HEK293 (cell line): ENCODE results near the gene PLAGL1.

Experiments
- KLF16 ChIP-seq: fragments of 450-650 bp; formaldehyde crosslinking; IDR thresholded peaks from 2 replicates; pipeline ENCODE4 v1.5.1; 2017; ENCODE audit warnings: missing biosample characterization, missing genetic modification characterization
- SETDB1 ChIP-seq: IDR thresholded peaks from one replicate; pipeline ENCODE4 v1.6.1; 2017; ENCODE audit warnings: mild to moderate bottlenecking, low read length, moderate library complexity, mixed read lengths; ENCODE audit not compliant: insufficient read length
- ZNF416 ChIP-seq: fragments of 450-650 bp; formaldehyde crosslinking; IDR thresholded peaks from 2 replicates; pipeline ENCODE4 v1.5.1; 2016; ENCODE audit warnings: missing biosample characterization, missing genetic modification characterization
- ZNF776 ChIP-seq: fragments of 450-650 bp; formaldehyde crosslinking; IDR thresholded peaks from 2 replicates; pipeline ENCODE4 v1.5.0; 2017; ENCODE audit warnings: missing biosample characterization, missing genetic modification characterization, borderline replicate concordance
- TF ChIP-seq, protein P1 (sequence below): fragments of 450-650 bp; formaldehyde crosslinking; IDR thresholded peaks from 2 replicates; pipeline ENCODE4 v1.5.1; 2016; ENCODE audit warnings: missing biosample characterization, missing genetic modification characterization

DNA sequence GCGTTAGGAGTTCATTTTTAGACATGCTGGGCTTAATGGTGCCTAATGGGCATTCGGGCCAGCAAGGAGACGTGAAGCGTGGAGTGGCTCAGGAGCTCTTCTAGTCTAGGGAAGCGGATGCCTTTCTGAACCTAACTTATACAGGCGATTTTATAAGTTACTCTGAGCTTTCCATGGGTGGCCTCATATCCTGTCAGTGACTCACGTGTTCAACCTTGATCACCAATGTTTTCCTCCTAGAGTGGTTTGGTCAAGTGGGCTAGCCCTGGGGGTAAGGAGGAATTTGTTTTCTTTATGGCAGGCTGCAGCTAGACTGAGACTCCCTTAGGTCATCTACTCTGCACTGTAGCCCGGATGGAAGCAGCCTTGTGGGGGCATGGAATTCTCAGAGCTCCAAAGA, 52.1 kb downstream of the PLAGL1 start:
- TF ChIP-seq SETDB1 (no peak), ZNF416 (tag by site-specific recombination) (no peak), KLF16 (tag by site-specific recombination) (no peak), ZNF776 (tag by site-specific recombination) (no peak)
- TF ChIP-seq, protein P1, sequence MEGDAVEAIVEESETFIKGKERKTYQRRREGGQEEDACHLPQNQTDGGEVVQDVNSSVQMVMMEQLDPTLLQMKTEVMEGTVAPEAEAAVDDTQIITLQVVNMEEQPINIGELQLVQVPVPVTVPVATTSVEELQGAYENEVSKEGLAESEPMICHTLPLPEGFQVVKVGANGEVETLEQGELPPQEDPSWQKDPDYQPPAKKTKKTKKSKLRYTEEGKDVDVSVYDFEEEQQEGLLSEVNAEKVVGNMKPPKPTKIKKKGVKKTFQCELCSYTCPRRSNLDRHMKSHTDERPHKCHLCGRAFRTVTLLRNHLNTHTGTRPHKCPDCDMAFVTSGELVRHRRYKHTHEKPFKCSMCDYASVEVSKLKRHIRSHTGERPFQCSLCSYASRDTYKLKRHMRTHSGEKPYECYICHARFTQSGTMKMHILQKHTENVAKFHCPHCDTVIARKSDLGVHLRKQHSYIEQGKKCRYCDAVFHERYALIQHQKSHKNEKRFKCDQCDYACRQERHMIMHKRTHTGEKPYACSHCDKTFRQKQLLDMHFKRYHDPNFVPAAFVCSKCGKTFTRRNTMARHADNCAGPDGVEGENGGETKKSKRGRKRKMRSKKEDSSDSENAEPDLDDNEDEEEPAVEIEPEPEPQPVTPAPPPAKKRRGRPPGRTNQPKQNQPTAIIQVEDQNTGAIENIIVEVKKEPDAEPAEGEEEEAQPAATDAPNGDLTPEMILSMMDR (tag by site-specific recombination) = no peak
